Activated B cell treated with CpG ODN at 0.5 μM for 24 hours (primary cell): ENCODE data around the gene EFNB3. TPM values are rescaled to one million over a fixed set of nuclear protein-coding genes. Genes with fewer than 3 reads are reported as not detected.
A peak's percentile ranks its signal among the peaks of the same experiment; 100 is the strongest.

Source experiments
- ATAC-seq: fragments of 200-7000 bp; cut with Tn5 transposase; one replicate; pipeline ENCODE4 v1.10.0; 2021; ENCODE audit warnings: low read depth, mild to moderate bottlenecking, moderate library complexity
- CTCF ChIA-PET: fragments of 350-600 bp; sonication (Branson Sonifier 250); formaldehyde crosslinking; loops from one replicate; lab custom pipeline; 2021; ENCODE audit warnings: antibody characterized with exemption; lab: Charles Lee
- POLR2A ChIA-PET: fragments of 350-600 bp; sonication (Branson Sonifier 250); formaldehyde crosslinking; loops from one replicate; lab custom pipeline; 2021; ENCODE audit warnings: antibody characterized with exemption; lab: Charles Lee
- DNase-seq: peaks from one replicate; pipeline ENCODE4 v3.0.0; 2022
- H3K27ac Mint-ChIP-seq: one replicate; pipeline ENCODE4 v1.8.0; 2020; ENCODE audit warnings: mixed read lengths
- H3K27me3 Mint-ChIP-seq: one replicate; pipeline ENCODE4 v1.8.0; 2021; ENCODE audit warnings: mixed read lengths
- H3K36me3 Mint-ChIP-seq: one replicate; pipeline ENCODE4 v1.8.0; 2021; ENCODE audit warnings: low read depth, mixed read lengths
- H3K4me1 Mint-ChIP-seq: one replicate; pipeline ENCODE4 v1.8.0; 2021; ENCODE audit warnings: mixed read lengths
- H3K4me3 Mint-ChIP-seq: one replicate; pipeline ENCODE4 v1.8.0; 2020; ENCODE audit warnings: mild to moderate bottlenecking, mixed read lengths
- H3K9me3 Mint-ChIP-seq: one replicate; pipeline ENCODE4 v1.8.0; 2020; ENCODE audit warnings: mixed read lengths
- intact Hi-C: fragments of 100-400 bp; cut with micrococcal nuclease; formaldehyde crosslinking; loops from one replicate; pipeline ENCODE4 v1.15.1; 2024
- total RNA-seq: library from RNA; stranded (reverse); gene quantifications from 2 replicates; pipeline ENCODE4 v1.2.3, GENCODE V29; 2022
- TF ChIP-seq, protein P1 (sequence below): fragments of 200-600 bp; IDR thresholded peaks from one replicate; pipeline ENCODE4 v1.8.0; 2022; ENCODE audit warnings: antibody characterized with exemption, mild to moderate bottlenecking

EFNB3 gene
- total RNA-seq, 1 donor from 2014 or later, result not detected

- ATAC-seq, result no peak
- POLR2A ChIA-PET, result interaction anchor here (1.0 to 5.9 kb wide), 21 partner anchors 18 to 563 kb away, joined by 3 to 109 read pairs (median 21); partner anchors contain the start of genes CD68, CNTROB, CTC1 and CYB5D1
- TF ChIP-seq, protein P1, sequence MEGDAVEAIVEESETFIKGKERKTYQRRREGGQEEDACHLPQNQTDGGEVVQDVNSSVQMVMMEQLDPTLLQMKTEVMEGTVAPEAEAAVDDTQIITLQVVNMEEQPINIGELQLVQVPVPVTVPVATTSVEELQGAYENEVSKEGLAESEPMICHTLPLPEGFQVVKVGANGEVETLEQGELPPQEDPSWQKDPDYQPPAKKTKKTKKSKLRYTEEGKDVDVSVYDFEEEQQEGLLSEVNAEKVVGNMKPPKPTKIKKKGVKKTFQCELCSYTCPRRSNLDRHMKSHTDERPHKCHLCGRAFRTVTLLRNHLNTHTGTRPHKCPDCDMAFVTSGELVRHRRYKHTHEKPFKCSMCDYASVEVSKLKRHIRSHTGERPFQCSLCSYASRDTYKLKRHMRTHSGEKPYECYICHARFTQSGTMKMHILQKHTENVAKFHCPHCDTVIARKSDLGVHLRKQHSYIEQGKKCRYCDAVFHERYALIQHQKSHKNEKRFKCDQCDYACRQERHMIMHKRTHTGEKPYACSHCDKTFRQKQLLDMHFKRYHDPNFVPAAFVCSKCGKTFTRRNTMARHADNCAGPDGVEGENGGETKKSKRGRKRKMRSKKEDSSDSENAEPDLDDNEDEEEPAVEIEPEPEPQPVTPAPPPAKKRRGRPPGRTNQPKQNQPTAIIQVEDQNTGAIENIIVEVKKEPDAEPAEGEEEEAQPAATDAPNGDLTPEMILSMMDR, result no peak
Observed at GRCh38 chr17:7684851-7685532, 20.0 kb upstream of the EFNB3 start.

GRCh38 chr17:7685533-7686221, 19.3 kb upstream of the EFNB3 start:
- peak; percentile 80 for DNase-seq
- ChIA-PET CTCF (interaction anchor here (2.5 to 4.2 kb wide), 3 partner anchors 53 to 125 kb away, joined by 9 to 40 read pairs (median 17); partner anchors contain the start of gene SENP3), POLR2A (interaction anchor here (0.7 to 5.9 kb wide), 70 partner anchors 8 to 1280 kb away, joined by 3 to 109 read pairs (median 7); partner anchors contain the start of genes ACADVL, ACAP1, ATP1B2 and BORCS6)
- ATAC-seq, result peak; percentile 55
- intact Hi-C loops, result loop anchor here (1.0 to 10.0 kb wide), 13 partner anchors 70 to 539 kb away; partner anchors contain the start of genes EIF5A, KDM6B, MPDU1 and NAA38
- no peaks in the 10 kb centered on the region for H3K9me3 Mint-ChIP-seq
- peaks cover 35% of the 10 kb centered on the region for H3K36me3 Mint-ChIP-seq
- peak overlapping the region; percentile 97 for H3K4me3 Mint-ChIP-seq
- peak overlapping the region; percentile 99 for H3K27ac Mint-ChIP-seq
- no peaks in the 10 kb centered on the region for H3K27me3 Mint-ChIP-seq
- H3K4me1 Mint-ChIP-seq, result peaks cover 53% of the 10 kb centered on the region
- TF ChIP-seq, protein P1, result no peak

More at GRCh38 chr17:7684851-7685532, 20.0 kb upstream of the EFNB3 start:
- Mint-ChIP-seq H3K27me3 (no peaks in the 10 kb centered on the region), H3K36me3 (peaks cover 32% of the 10 kb centered on the region), H3K4me3 (peak overlapping the region; percentile 97), H3K4me1 (peaks cover 52% of the 10 kb centered on the region), H3K27ac (peak overlapping the region; percentile 99), H3K9me3 (no peaks in the 10 kb centered on the region)
- intact Hi-C loops, result loop anchor here (5.0 to 10.0 kb wide), 3 partner anchors 448 to 540 kb away; partner anchors contain the start of genes PER1 and PHF23
- DNase-seq, result no peak
- CTCF ChIA-PET, result interaction anchor here (0.8 to 3.8 kb wide), 2 partner anchors 95 to 124 kb away, joined by 5 to 17 read pairs; partner anchors contain the start of genes SENP3 and SOX15

DNA sequence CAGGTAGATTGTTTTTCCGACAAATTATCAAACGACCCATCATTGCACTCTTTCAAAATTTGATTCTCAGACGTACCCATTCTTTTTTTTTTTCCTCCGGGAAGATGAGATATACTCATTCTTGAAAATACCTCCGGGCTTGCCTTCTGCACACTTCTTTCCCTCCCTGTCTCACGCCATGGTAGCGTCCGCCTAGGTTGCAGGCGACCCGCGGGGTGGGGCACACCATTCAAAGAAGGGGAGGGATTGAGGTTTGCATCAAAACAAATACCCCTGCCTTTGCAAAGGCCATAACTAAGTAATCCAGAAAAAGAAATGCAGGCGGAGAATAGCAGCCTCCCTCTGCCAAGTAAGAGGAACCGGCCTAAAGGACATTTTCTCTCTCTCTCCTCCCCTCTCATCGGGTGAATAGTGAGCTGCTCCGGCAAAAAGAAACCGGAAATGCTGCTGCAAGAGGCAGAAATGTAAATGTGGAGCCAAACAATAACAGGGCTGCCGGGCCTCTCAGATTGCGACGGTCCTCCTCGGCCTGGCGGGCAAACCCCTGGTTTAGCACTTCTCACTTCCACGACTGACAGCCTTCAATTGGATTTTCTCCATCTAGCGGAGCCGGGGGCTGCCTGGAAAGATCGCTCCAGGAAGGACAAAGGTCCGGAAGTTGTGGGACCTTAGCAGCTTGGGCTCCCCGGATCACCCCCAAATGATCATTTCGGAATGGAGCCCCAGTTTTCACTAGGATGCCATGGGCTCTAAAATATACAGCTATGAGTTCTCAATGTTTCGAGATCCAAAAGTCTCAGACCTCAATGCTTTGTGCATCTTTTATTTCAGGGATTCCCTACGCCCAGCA, 18.6 kb upstream of the EFNB3 start:
- ChIA-PET CTCF (interaction anchor here (0.9 to 4.2 kb wide), 11 partner anchors 28 to 331 kb away, joined by 3 to 40 read pairs (median 9); partner anchors contain the start of genes ATP1B2, CNTROB, FXR2 and SAT2), POLR2A (interaction anchor here (0.5 to 5.9 kb wide), 90 partner anchors 9 to 1279 kb away, joined by 3 to 109 read pairs (median 6); partner anchors contain the start of genes ACADVL, ACAP1, ATP1B2 and BORCS6)
- ATAC-seq (peak; percentile 56), DNase-seq (peak; percentile 65)
- peaks cover 37% of the 10 kb centered on the region for H3K36me3 Mint-ChIP-seq
- intact Hi-C loops, result loop anchor here (1.0 to 10.0 kb wide), 16 partner anchors 36 to 538 kb away; partner anchors contain the start of genes ATP1B2, EIF5A, KDM6B and MPDU1
- H3K27me3 Mint-ChIP-seq, result no peaks in the 10 kb centered on the region
- peak overlapping the region; percentile 97 for H3K4me3 Mint-ChIP-seq
- H3K27ac Mint-ChIP-seq, result peak overlapping the region; percentile 99
- TF ChIP-seq, protein P1, result no peak
- no peaks in the 10 kb centered on the region for H3K9me3 Mint-ChIP-seq
- H3K4me1 Mint-ChIP-seq, result peaks cover 53% of the 10 kb centered on the region

GRCh38 chr17:7687072-7687907, 17.7 kb upstream of the EFNB3 start, which contains the start of gene TP53:
TSS of gene TP53 (minus strand) at chr17:7687490. CDS start at chr17:7676594, 10,896 bp downstream.
- Mint-ChIP-seq H3K4me1 (peaks cover 53% of the 10 kb centered on the region), H3K27ac (peak within 1 kb of the TSS; percentile 99), H3K4me3 (peak within 1 kb of the TSS; percentile 97), H3K9me3 (no peaks in the 10 kb centered on the region), H3K27me3 (no peaks in the 10 kb centered on the region), H3K36me3 (peaks cover 37% of the 10 kb centered on the region)
- CTCF ChIA-PET, result interaction anchor here (0.7 to 4.2 kb wide), 19 partner anchors 9 to 336 kb away, joined by 3 to 40 read pairs (median 6); partner anchors contain the start of genes ATP1B2, CNTROB, FXR2 and MPDU1
- TF ChIP-seq, protein P1, result no peak
- POLR2A ChIA-PET, result interaction anchor here (0.5 to 5.9 kb wide), 79 partner anchors 13 to 1171 kb away, joined by 3 to 109 read pairs (median 7); partner anchors contain the start of genes ACADVL, ACAP1, ATP1B2 and BORCS6
- ATAC-seq, result peak; percentile 53
- intact Hi-C loops, result loop anchor here (1.0 to 10.0 kb wide), 9 partner anchors 37 to 538 kb away; partner anchors contain the start of genes ATP1B2, EIF5A, KDM6B and PER1
- peak; percentile 79 for DNase-seq
